ENCODE results near the gene NT5C2.
"Not testable (repeated sequence)": the region's sequence is repeated elsewhere in the genome, so short reads cannot be mapped to it uniquely, and the experiment has no call there.

The NT5C2 gene

DNA sequence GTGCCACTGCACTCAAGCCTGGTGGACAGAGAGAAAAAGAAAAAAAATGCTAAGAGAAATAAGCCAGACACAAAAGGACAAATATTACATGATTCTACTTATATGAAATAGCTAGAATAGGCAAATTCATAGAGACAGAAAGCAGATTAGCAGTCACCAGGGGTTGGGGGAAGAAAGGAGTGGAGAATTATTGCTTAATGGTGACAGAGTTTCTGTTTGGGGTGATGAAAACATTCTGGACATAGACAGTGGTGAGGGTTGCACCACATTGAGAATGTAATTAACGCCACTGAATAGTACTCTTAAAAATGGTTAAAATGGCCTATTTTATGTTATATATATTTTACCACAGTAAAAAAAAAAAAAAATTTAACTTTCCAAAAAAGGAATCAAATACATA, 6.4 kb upstream of the NT5C2 start:
- H3K36me3 ChIP-seq (ENCODE audit: control insufficient read depth in 2 of 2, insufficient read depth in 2 of 2, low read length in 2 of 2): no peaks in the 10 kb centered on the region
- H3K4me1 ChIP-seq (ENCODE audit: control insufficient read depth, insufficient read depth, low read length): peaks cover 3% of the 10 kb centered on the region
- H3K27ac ChIP-seq (ENCODE audit: low read length): no peak overlapping the region
- no peak overlapping the region for H3K9ac ChIP-seq (ENCODE audit: low read length in 2 of 2)
- no peaks in the 10 kb centered on the region for H3K9me3 ChIP-seq (ENCODE audit: control insufficient read depth in 2 of 2, low read length in 2 of 2)
- no peak overlapping the region for H3K4me3 ChIP-seq (ENCODE audit: low read length in 2 of 2)
- no peaks in the 10 kb centered on the region for H3K27me3 ChIP-seq (ENCODE audit: control insufficient read depth in 1 of 2, insufficient read depth in 2 of 2, low read length in 2 of 2)

GRCh38 chr10:103198648-103199047, 5.6 kb upstream of the NT5C2 start:
- no peaks in the 10 kb centered on the region for H3K36me3 ChIP-seq (ENCODE audit: control insufficient read depth in 2 of 2, insufficient read depth in 2 of 2, low read length in 2 of 2)
- H3K9me3 ChIP-seq (ENCODE audit: control insufficient read depth in 2 of 2, low read length in 2 of 2): no peaks in the 10 kb centered on the region
- peaks cover 3% of the 10 kb centered on the region for H3K4me1 ChIP-seq (ENCODE audit: control insufficient read depth, insufficient read depth, low read length)
- H3K27ac ChIP-seq (ENCODE audit: low read length): no peak overlapping the region
- H3K27me3 ChIP-seq (ENCODE audit: control insufficient read depth in 1 of 2, insufficient read depth in 2 of 2, low read length in 2 of 2): no peaks in the 10 kb centered on the region
- H3K4me3 ChIP-seq (ENCODE audit: low read length in 2 of 2): no peak overlapping the region
- no peak overlapping the region for H3K9ac ChIP-seq (ENCODE audit: low read length in 2 of 2)

DNA sequence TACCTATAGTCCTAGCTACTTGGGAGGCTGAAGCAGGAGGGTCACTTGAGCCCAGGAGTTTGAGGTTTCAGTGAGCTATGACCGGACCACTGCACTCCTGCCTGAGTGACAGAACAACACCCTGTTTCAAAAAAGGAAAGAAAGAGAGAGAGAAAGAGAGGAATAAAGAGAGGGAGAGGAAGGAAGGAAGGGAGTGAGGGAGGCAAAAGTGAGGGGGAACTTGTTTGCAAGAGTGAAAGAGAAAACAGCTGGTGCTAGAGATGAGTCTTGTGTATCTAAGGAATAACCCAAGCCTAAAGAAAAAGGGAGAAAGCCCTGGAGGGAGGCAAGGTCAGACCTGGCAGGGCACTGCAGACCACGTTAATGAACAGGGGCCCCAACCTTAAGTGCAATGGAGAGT, 4.8 kb upstream of the NT5C2 start:
- Histone ChIP-seq H3K36me3 (ENCODE audit: control insufficient read depth in 2 of 2, insufficient read depth in 2 of 2, low read length in 2 of 2) (no peaks in the 10 kb centered on the region), H3K4me1 (ENCODE audit: control insufficient read depth, insufficient read depth, low read length) (peaks cover 7% of the 10 kb centered on the region), H3K27ac (ENCODE audit: low read length) (no peak overlapping the region), H3K9ac (ENCODE audit: low read length in 2 of 2) (no peak overlapping the region), H3K4me3 (ENCODE audit: low read length in 2 of 2) (no peak overlapping the region), H3K9me3 (ENCODE audit: control insufficient read depth in 2 of 2, low read length in 2 of 2) (no peaks in the 10 kb centered on the region), H3K27me3 (ENCODE audit: control insufficient read depth in 1 of 2, insufficient read depth in 2 of 2, low read length in 2 of 2) (no peaks in the 10 kb centered on the region)

DNA sequence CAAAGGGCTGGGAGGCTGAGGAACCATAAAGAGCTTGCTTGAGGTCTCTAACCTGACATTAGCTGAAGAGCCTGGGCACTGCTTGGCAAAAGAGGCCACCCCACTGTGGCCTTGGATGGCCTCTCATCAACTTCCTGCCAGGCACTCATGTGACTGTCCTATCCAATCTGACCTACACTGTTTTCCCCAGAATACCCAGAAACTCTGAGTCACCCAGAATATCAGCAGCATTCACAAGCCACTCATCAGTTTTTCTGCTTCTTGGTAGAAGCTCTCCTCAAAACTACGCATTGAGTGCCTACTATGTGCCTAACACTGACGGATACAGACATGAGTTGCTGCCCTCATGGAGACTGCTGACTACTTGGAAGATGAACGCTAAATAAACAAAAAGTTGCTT, 4.1 kb upstream of the NT5C2 start:
- no peaks in the 10 kb centered on the region for H3K9me3 ChIP-seq (ENCODE audit: control insufficient read depth in 2 of 2, low read length in 2 of 2)
- peaks cover 7% of the 10 kb centered on the region for H3K4me1 ChIP-seq (ENCODE audit: control insufficient read depth, insufficient read depth, low read length)
- no peaks in the 10 kb centered on the region for H3K36me3 ChIP-seq (ENCODE audit: control insufficient read depth in 2 of 2, insufficient read depth in 2 of 2, low read length in 2 of 2)
- H3K27me3 ChIP-seq (ENCODE audit: control insufficient read depth in 1 of 2, insufficient read depth in 2 of 2, low read length in 2 of 2): no peaks in the 10 kb centered on the region
- H3K4me3 ChIP-seq (ENCODE audit: low read length in 2 of 2): no peak overlapping the region
- peak overlapping the region; percentile 31 for H3K27ac ChIP-seq (ENCODE audit: low read length)
- H3K9ac ChIP-seq (ENCODE audit: low read length in 2 of 2): no peak overlapping the region

DNA sequence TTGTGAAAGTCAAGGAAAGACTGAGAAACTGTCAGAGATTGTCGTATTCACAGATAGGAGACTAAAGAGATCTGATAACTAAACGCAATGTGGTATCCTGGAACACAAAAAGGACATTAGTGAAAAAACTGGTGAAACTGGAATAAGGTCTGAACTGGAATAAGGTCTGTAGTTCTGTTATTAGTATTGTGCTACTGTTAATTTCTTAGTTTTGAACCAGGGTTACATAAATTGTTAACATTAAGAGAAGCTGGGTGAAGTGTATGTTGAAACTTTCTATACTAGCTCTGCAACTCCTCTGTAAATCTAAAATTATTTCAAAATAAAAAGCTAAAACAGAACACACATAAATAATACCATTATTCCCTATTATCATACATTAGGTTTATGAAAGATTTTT, 3.4 kb upstream of the NT5C2 start:
- H3K9ac ChIP-seq (ENCODE audit: low read length in 2 of 2): no peak overlapping the region
- H3K27ac ChIP-seq (ENCODE audit: low read length): no peak overlapping the region
- no peaks in the 10 kb centered on the region for H3K27me3 ChIP-seq (ENCODE audit: control insufficient read depth in 1 of 2, insufficient read depth in 2 of 2, low read length in 2 of 2)
- H3K4me1 ChIP-seq (ENCODE audit: control insufficient read depth, insufficient read depth, low read length): peaks cover 7% of the 10 kb centered on the region
- no peaks in the 10 kb centered on the region for H3K36me3 ChIP-seq (ENCODE audit: control insufficient read depth in 2 of 2, insufficient read depth in 2 of 2, low read length in 2 of 2)
- H3K4me3 ChIP-seq (ENCODE audit: low read length in 2 of 2): no peak overlapping the region
- no peaks in the 10 kb centered on the region for H3K9me3 ChIP-seq (ENCODE audit: control insufficient read depth in 2 of 2, low read length in 2 of 2)

GRCh38 chr10:103193820-103194529, 903 bp upstream of the NT5C2 start:
- Histone ChIP-seq H3K4me1 (ENCODE audit: control insufficient read depth, insufficient read depth, low read length) (peaks cover 10% of the 10 kb centered on the region), H3K4me3 (ENCODE audit: low read length in 2 of 2) (peak overlapping the region in 1 of 2 donors; percentile 73), H3K9ac (ENCODE audit: low read length in 2 of 2) (no peak overlapping the region), H3K27me3 (ENCODE audit: control insufficient read depth in 1 of 2, insufficient read depth in 2 of 2, low read length in 2 of 2) (no peaks in the 10 kb centered on the region), H3K36me3 (ENCODE audit: control insufficient read depth in 2 of 2, insufficient read depth in 2 of 2, low read length in 2 of 2) (no peaks in the 10 kb centered on the region), H3K27ac (ENCODE audit: low read length) (no peak overlapping the region), H3K9me3 (ENCODE audit: control insufficient read depth in 2 of 2, low read length in 2 of 2) (no peaks in the 10 kb centered on the region)

GRCh38 chr10:103192451-103193106, 493 bp downstream of the NT5C2 start:
- Histone ChIP-seq H3K27me3 (ENCODE audit: control insufficient read depth in 1 of 2, insufficient read depth in 2 of 2, low read length in 2 of 2) (no peaks in the 10 kb centered on the region), H3K36me3 (ENCODE audit: control insufficient read depth in 2 of 2, insufficient read depth in 2 of 2, low read length in 2 of 2) (no peaks in the 10 kb centered on the region), H3K4me1 (ENCODE audit: control insufficient read depth, insufficient read depth, low read length) (peaks cover 10% of the 10 kb centered on the region), H3K4me3 (ENCODE audit: low read length in 2 of 2) (peak overlapping the region; percentile 83 to 91), H3K27ac (ENCODE audit: low read length) (peak overlapping the region; percentile 91), H3K9me3 (ENCODE audit: control insufficient read depth in 2 of 2, low read length in 2 of 2) (no peaks in the 10 kb centered on the region), H3K9ac (ENCODE audit: low read length in 2 of 2) (peak overlapping the region; percentile 81 to 86)

DNA sequence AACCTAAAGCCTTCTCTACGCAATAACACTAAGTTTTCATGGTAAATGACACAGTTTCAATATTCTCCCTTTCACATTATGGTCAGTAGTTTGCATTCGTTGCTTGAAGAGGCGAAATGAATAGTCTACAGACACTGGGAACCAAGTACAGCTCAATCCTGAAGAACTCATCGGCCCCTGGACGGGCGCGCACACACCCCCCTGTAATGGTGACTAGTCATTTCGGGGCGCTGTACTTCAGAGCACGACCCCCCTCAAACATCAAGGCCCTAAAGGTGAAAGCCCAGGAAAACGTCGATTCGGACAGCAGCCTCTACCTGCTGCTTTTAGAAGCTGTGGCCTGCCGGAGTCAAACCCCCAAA, 1.0 kb downstream of the NT5C2 start:
- Histone ChIP-seq H3K27ac (ENCODE audit: low read length) (peak overlapping the region; percentile 91), H3K4me3 (ENCODE audit: low read length in 2 of 2) (peak overlapping the region; percentile 83 to 91), H3K27me3 (ENCODE audit: control insufficient read depth in 1 of 2, insufficient read depth in 2 of 2, low read length in 2 of 2) (no peaks in the 10 kb centered on the region), H3K36me3 (ENCODE audit: control insufficient read depth in 2 of 2, insufficient read depth in 2 of 2, low read length in 2 of 2) (no peaks in the 10 kb centered on the region), H3K4me1 (ENCODE audit: control insufficient read depth, insufficient read depth, low read length) (peaks cover 6% of the 10 kb centered on the region), H3K9ac (ENCODE audit: low read length in 2 of 2) (peak overlapping the region; percentile 81 to 86), H3K9me3 (ENCODE audit: control insufficient read depth in 2 of 2, low read length in 2 of 2) (no peaks in the 10 kb centered on the region)

DNA sequence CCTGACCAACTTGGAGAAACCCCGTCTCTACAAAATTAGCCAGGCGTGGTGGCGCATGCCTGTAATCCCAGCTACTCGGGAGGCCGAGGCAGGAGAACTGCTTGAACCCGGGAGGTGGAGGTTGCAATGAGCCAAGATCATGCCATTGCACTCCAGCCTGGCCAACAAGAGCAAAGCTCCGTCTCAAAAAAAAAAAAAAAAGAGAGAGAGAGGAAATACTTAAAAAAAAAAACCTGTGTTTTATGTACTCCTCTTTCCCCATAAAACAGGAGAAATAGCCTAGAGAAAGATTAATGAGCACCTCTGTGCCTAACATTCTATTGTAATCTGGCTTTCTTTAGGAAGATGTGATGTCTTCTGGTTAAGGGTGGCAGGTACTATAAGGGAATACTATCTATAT, 1.9 kb downstream of the NT5C2 start:
- not testable (repeated sequence) for H3K4me1 ChIP-seq (ENCODE audit: control insufficient read depth, insufficient read depth, low read length)

DNA sequence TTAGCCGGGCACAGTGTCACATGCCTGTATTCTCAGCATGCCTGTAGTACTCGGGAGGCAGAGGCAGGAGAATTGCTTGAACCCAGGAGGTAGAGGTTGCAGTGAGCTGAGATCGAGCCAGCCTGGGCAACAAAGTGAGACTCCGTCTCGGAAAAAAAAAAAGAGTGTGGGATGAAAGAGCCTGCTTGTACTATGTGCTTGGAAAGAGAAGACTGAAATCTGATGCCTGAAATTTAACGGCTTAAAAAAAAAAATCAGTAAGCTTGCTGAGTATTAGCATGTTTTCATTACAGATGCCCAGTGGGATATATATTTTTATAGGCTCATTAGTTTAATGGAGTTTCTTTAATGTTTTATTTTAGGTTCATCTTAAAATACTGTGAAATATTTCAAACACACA, 4.2 kb downstream of the NT5C2 start:
- Histone ChIP-seq H3K9ac (ENCODE audit: low read length in 2 of 2) (no peak overlapping the region), H3K4me3 (ENCODE audit: low read length in 2 of 2) (no peak overlapping the region), H3K9me3 (ENCODE audit: control insufficient read depth in 2 of 2, low read length in 2 of 2) (no peaks in the 10 kb centered on the region), H3K27ac (ENCODE audit: low read length) (no peak overlapping the region), H3K4me1 (ENCODE audit: control insufficient read depth, insufficient read depth, low read length) (peaks cover 10% of the 10 kb centered on the region), H3K27me3 (ENCODE audit: control insufficient read depth in 1 of 2, insufficient read depth in 2 of 2, low read length in 2 of 2) (no peaks in the 10 kb centered on the region), H3K36me3 (ENCODE audit: control insufficient read depth in 2 of 2, insufficient read depth in 2 of 2, low read length in 2 of 2) (no peaks in the 10 kb centered on the region)

More for the DNA sequence above, 1.9 kb downstream of the NT5C2 start:
- H3K36me3 ChIP-seq (ENCODE audit: control insufficient read depth in 2 of 2, insufficient read depth in 2 of 2, low read length in 2 of 2); H3K9me3 ChIP-seq (ENCODE audit: control insufficient read depth in 2 of 2, low read length in 2 of 2); H3K27ac ChIP-seq (ENCODE audit: low read length); H3K4me3 ChIP-seq (ENCODE audit: low read length in 2 of 2); H3K27me3 ChIP-seq (ENCODE audit: control insufficient read depth in 1 of 2, insufficient read depth in 2 of 2, low read length in 2 of 2): not testable (repeated sequence)
- peak overlapping the region in 1 of 2 donors; percentile 81 for H3K9ac ChIP-seq (ENCODE audit: low read length in 2 of 2)

GRCh38 chr10:103186128-103186527, 6.9 kb downstream of the NT5C2 start:
- Histone ChIP-seq H3K9me3 (ENCODE audit: control insufficient read depth in 2 of 2, low read length in 2 of 2) (no peaks in the 10 kb centered on the region), H3K9ac (ENCODE audit: low read length in 2 of 2) (no peak overlapping the region), H3K27me3 (ENCODE audit: control insufficient read depth in 1 of 2, insufficient read depth in 2 of 2, low read length in 2 of 2) (no peaks in the 10 kb centered on the region), H3K4me1 (ENCODE audit: control insufficient read depth, insufficient read depth, low read length) (peaks cover 6% of the 10 kb centered on the region), H3K36me3 (ENCODE audit: control insufficient read depth in 2 of 2, insufficient read depth in 2 of 2, low read length in 2 of 2) (no peaks in the 10 kb centered on the region), H3K27ac (ENCODE audit: low read length) (no peak overlapping the region), H3K4me3 (ENCODE audit: low read length in 2 of 2) (no peak overlapping the region)

Data from stomach smooth muscle (tissue), 2 donors.